Posterior vena cava (tissue), 2 donors: ENCODE data around the gene HOXC5. TPM values are rescaled to one million over a fixed set of nuclear protein-coding genes. Genes with fewer than 3 reads are reported as not detected.

Experiments used
- DNase-seq: peaks from one replicate; pipeline ENCODE4 v3.0.0-alpha.2; 2020; ENCODE audit warnings: low spot score
- intact Hi-C, 2 donors: fragments of 100-400 bp; cut with DNase I; formaldehyde crosslinking; loops; one replicate each; pipeline versions ENCODE4 v1.14.1 to v1.14.2; 2022 to 2023
- total RNA-seq, 2 donors: library from RNA; stranded (reverse); fragmentation: NEBNext Ultra II Directional; extraction: Animal tissue kit (Norgen Biotek cat#: 25700); gene quantifications; one replicate each; pipeline ENCODE4 v1.2.1, GENCODE V29; 2021
- donor health status: DM: yes; HTN: yes; CAD: no.
- donor health status: DM: yes; HTN: yes; CAD: no.

The HOXC5 gene
- total RNA-seq, 2 donors from 2014 or later = 2.9 to 5.6 TPM

- intact Hi-C loops = loop anchor here in 1 of 2 donors (5.0 kb wide), 1 partner anchor 33 kb away; the partner anchor contains the start of gene HOXC6
- no peak for DNase-seq
Measured at GRCh38 chr12:53994264-53995001, 38.4 kb upstream of the HOXC5 start.

GRCh38 chr12:53995002-53995377, 37.9 kb upstream of the HOXC5 start:
- intact Hi-C loops = no loop called here
- DNase-seq = no peak

GRCh38 chr12:53995378-53996239, 37.2 kb upstream of the HOXC5 start:
- DNase-seq = peak; percentile 93
- intact Hi-C loops = no loop called here

- intact Hi-C loops = no loop called here
- no peak for DNase-seq
Measured at GRCh38 chr12:53996240-53997203, 36.3 kb upstream of the HOXC5 start.

- intact Hi-C loops = no loop called here
- DNase-seq = no peak
Measured at GRCh38 chr12:53997204-53998109, 35.4 kb upstream of the HOXC5 start.

GRCh38 chr12:53998110-53998899, 34.5 kb upstream of the HOXC5 start:
- no peak for DNase-seq
- intact Hi-C loops = no loop called here

- no peak for DNase-seq
- intact Hi-C loops = no loop called here
Measured at GRCh38 chr12:53998900-53999236, 34.0 kb upstream of the HOXC5 start.

GRCh38 chr12:53999559-54000115, 33.2 kb upstream of the HOXC5 start:
- intact Hi-C loops = loop anchor here in 1 of 2 donors (10.0 kb wide), 1 partner anchor 355 kb away; no protein-coding TSS in a partner anchor
- DNase-seq = peak; percentile 91

- intact Hi-C loops = loop anchor here in 1 of 2 donors (10.0 kb wide), 1 partner anchor 354 kb away; no protein-coding TSS in a partner anchor
- no peak for DNase-seq
Measured at GRCh38 chr12:54000116-54001114, 32.4 kb upstream of the HOXC5 start, which contains the start of gene HOXC9. Gene HOXC9 (plus strand): TSS chr12:54000161. CDS start chr12:54000189, 28 bp downstream.

GRCh38 chr12:54001283-54002187, 31.3 kb upstream of the HOXC5 start:
- intact Hi-C loops = loop anchor here in 1 of 2 donors (10.0 kb wide), 1 partner anchor 353 kb away; no protein-coding TSS in a partner anchor

GRCh38 chr12:54002278-54002914, 30.5 kb upstream of the HOXC5 start:
- no peak for DNase-seq
- intact Hi-C loops = loop anchor here in 1 of 2 donors (10.0 kb wide), 1 partner anchor 352 kb away; no protein-coding TSS in a partner anchor

More at GRCh38 chr12:54001283-54002187, 31.3 kb upstream of the HOXC5 start:
- DNase-seq = no peak

GRCh38 chr12:54002915-54003389, 29.9 kb upstream of the HOXC5 start:
- no peak for DNase-seq
- intact Hi-C loops = loop anchor here in 1 of 2 donors (10.0 kb wide), 1 partner anchor 352 kb away; no protein-coding TSS in a partner anchor

- intact Hi-C loops = loop anchor here in 1 of 2 donors (10.0 kb wide), 1 partner anchor 351 kb away; no protein-coding TSS in a partner anchor
- no peak for DNase-seq
Measured at GRCh38 chr12:54003625-54004024, 29.2 kb upstream of the HOXC5 start.
